AG09309 (cell line): ENCODE results near the gene ALG9.

Source experiments
- DNase-seq: peaks from one replicate; pipeline ENCODE4 v3.0.0-alpha.2; 2010; ENCODE audit warnings: low read depth
- H3K4me3 ChIP-seq: 2 replicates; pipeline ENCODE4 v1.5.1; 2011; ENCODE audit warnings: mild to moderate bottlenecking, low read depth, low read length, moderate library complexity; ENCODE audit not compliant: control insufficient read depth
- TF ChIP-seq, protein P1 (sequence below): IDR thresholded peaks from 2 replicates; pipeline ENCODE4 v1.5.1; 2011; ENCODE audit warnings: mild to moderate bottlenecking, low read depth, low read length, inconsistent platforms; ENCODE audit not compliant: insufficient read depth, control insufficient read depth; ENCODE audit errors: missing control alignments

ALG9 gene

GRCh38 chr11:111741751-111742150 is 129.6 kb downstream of the ALG9 start:
- TF ChIP-seq, protein P1, sequence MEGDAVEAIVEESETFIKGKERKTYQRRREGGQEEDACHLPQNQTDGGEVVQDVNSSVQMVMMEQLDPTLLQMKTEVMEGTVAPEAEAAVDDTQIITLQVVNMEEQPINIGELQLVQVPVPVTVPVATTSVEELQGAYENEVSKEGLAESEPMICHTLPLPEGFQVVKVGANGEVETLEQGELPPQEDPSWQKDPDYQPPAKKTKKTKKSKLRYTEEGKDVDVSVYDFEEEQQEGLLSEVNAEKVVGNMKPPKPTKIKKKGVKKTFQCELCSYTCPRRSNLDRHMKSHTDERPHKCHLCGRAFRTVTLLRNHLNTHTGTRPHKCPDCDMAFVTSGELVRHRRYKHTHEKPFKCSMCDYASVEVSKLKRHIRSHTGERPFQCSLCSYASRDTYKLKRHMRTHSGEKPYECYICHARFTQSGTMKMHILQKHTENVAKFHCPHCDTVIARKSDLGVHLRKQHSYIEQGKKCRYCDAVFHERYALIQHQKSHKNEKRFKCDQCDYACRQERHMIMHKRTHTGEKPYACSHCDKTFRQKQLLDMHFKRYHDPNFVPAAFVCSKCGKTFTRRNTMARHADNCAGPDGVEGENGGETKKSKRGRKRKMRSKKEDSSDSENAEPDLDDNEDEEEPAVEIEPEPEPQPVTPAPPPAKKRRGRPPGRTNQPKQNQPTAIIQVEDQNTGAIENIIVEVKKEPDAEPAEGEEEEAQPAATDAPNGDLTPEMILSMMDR: no peak
- no peak overlapping the region for H3K4me3 ChIP-seq
- DNase-seq: no peak

DNA sequence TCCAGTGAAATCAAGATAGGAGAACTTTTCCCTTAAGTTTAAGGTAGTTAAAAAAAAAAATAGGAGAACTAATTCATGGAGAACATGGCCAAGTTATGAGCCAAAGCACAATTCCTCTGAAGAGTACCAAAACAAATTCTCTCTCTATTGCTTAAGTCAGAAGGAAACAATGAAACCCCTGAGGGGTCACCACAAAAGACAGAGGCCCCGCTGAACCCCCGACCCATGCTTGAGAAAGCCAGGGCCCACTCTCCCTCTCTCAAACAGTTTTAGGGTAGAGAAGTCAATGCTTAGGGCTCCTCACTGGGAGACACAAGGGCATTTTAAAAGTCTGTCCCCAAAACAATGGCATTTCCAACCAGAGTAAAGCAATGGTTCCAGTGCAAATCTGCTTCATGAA is 132.1 kb downstream of the ALG9 start:
- no peak overlapping the region for H3K4me3 ChIP-seq
- TF ChIP-seq, protein P1: no peak
- no peak for DNase-seq

GRCh38 chr11:111737444-111738210 is 133.8 kb downstream of the ALG9 start:
- DNase-seq: no peak
- TF ChIP-seq, protein P1: no peak
- H3K4me3 ChIP-seq: no peak overlapping the region

DNA sequence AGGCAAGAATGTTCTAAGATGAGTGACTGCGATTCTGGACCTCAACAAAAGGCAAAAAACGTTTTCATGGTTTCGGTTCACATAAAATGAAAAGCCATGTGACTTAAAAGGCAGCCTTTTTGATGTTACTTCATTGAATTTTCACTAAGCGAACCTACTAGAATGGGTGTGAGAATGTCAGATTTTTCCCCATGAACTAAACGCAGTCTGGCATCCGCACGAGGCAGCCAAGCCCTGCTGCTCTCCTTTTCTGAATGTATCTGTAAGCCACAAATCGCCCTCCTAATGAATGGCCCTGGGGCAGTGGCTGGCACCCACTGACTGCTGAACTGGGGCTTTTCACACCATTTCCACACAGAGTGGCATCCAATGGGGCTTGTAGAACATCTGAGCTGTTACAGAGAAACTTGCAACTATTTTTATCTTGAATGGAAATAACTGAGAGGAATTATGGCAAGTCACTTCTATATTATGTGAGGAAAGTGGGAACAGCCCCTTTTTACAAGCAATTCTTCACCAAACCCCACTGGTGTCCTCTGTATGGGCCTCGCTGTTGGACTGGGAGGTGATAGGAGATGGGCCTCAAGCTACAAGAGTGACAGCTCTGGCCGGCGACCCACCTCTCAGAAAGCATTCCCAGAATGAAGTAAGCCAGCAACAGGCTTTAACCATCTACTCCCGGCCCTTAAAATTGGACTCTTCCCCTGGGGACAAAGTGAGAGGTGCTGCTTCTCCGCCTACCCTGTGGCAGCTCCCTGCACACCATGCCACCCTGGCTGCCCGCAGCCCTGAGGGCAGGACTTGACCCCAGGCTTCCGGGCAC is 134.5 kb downstream of the ALG9 start:
- DNase-seq: no peak
- no peak overlapping the region for H3K4me3 ChIP-seq
- TF ChIP-seq, protein P1: no peak
